ENCODE data around the gene PANX3. TPM values are rescaled to one million over a fixed set of nuclear protein-coding genes. Genes with fewer than 3 reads are reported as not detected.

PANX3 gene
- total RNA-seq, 1 experiment from 2014 or later, result not detected

DNA sequence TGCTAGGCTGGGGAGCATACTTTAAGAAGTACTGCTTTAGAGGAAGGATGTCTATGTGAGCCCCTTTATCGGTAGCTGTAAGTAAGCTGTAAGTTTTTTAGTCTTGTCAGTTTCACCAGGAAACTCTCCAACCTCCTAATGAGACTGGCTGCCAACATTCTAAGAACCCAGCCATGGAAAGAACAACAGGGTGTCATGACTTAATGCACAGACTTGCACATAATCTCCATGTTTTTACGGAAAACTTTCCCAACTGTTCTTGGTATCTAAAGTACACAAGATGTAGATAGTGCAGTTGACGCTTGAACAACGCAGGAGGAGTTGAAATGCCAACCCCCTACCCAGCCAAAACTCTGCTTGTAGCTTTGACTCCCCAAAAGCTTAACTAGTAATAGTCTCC is 32.5 kb upstream of the PANX3 start:
- peaks cover 76% of the 10 kb centered on the region for H3K27me3 Mint-ChIP-seq (ENCODE audit: insufficient read depth, unreplicated experiment)
- H3K4me3 Mint-ChIP-seq (ENCODE audit: unreplicated experiment), result no peak overlapping the region
- DNase-seq (ENCODE audit: unreplicated experiment), result no peak
- H3K36me3 Mint-ChIP-seq (ENCODE audit: insufficient read depth, unreplicated experiment), result no peaks in the 10 kb centered on the region
- no peaks in the 10 kb centered on the region for H3K4me1 Mint-ChIP-seq (ENCODE audit: insufficient read depth, unreplicated experiment)
- POLR2A ChIA-PET, result no interaction called here
- CTCF ChIA-PET, result interaction anchor here (1.5 kb wide), 1 partner anchor 163 kb away, joined by 6 read pairs; no protein-coding TSS in a partner anchor
- no TSS peak for BruUV-seq (replicated peaks)
- intact Hi-C loops (cut with micrococcal nuclease), result no loop called here
- H3K9me3 Mint-ChIP-seq (ENCODE audit: unreplicated experiment), result no peaks in the 10 kb centered on the region
- no peak overlapping the region for H3K27ac Mint-ChIP-seq (ENCODE audit: low read depth, unreplicated experiment)
- TF ChIP-seq, protein P1, sequence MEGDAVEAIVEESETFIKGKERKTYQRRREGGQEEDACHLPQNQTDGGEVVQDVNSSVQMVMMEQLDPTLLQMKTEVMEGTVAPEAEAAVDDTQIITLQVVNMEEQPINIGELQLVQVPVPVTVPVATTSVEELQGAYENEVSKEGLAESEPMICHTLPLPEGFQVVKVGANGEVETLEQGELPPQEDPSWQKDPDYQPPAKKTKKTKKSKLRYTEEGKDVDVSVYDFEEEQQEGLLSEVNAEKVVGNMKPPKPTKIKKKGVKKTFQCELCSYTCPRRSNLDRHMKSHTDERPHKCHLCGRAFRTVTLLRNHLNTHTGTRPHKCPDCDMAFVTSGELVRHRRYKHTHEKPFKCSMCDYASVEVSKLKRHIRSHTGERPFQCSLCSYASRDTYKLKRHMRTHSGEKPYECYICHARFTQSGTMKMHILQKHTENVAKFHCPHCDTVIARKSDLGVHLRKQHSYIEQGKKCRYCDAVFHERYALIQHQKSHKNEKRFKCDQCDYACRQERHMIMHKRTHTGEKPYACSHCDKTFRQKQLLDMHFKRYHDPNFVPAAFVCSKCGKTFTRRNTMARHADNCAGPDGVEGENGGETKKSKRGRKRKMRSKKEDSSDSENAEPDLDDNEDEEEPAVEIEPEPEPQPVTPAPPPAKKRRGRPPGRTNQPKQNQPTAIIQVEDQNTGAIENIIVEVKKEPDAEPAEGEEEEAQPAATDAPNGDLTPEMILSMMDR (IDR thresholded peaks at IDR 0.05; ENCODE audit: unreplicated experiment), result no peak

DNA sequence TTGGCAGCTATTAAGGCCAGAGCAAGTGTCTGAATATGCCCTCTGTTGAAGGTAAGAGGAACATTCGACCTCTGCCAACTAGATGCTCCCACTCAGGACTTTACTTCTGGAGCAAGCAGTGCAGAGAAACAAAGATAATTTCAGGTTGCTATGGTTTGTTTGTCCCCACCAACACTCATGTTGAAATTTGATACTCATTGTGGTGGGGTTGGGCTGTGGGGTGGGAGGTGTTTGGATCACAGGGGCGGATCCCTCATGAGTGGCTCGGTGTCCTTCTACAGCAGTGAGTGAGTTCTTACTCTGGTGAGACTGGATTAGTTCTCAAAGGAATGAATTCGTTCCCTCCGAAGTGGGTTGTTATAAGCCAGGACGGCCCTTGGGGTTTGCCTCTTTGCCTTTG is 29.4 kb upstream of the PANX3 start:
- no peak overlapping the region for H3K27ac Mint-ChIP-seq (ENCODE audit: low read depth, unreplicated experiment)
- CTCF ChIA-PET, result interaction anchor here (6.2 kb wide), 1 partner anchor 167 kb away, joined by 87 read pairs; no protein-coding TSS in a partner anchor

DNA sequence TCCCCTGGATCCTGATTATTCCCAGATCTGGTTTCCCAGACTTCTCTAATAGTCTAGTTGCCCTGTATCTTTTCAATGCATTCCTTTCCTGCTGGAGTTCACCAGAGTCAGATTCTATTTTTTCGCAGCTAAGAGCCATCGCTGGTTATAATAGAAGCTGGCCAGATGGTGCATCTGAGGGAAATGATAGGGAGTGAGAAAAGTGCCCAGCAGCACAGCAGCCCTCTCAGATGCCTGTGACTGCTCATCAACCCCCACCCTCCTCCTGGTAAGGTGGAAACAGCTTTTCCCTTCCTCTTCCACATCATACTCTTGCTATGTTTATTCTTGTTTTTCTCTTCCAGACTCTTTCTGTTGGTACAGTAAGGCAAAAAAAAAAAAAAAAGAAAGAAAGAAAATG is 28.7 kb upstream of the PANX3 start:
- Mint-ChIP-seq H3K9me3 (ENCODE audit: unreplicated experiment) (no peaks in the 10 kb centered on the region), H3K4me3 (ENCODE audit: unreplicated experiment) (no peak overlapping the region), H3K4me1 (ENCODE audit: insufficient read depth, unreplicated experiment) (no peaks in the 10 kb centered on the region), H3K27ac (ENCODE audit: low read depth, unreplicated experiment) (no peak overlapping the region), H3K36me3 (ENCODE audit: insufficient read depth, unreplicated experiment) (no peaks in the 10 kb centered on the region), H3K27me3 (ENCODE audit: insufficient read depth, unreplicated experiment) (peaks cover 73% of the 10 kb centered on the region)
- BruUV-seq (replicated peaks), result no TSS peak
- ChIA-PET POLR2A (no interaction called here), CTCF (interaction anchor here (0.6 to 6.2 kb wide), 4 partner anchors 168 to 1550 kb away, joined by 3 to 87 read pairs (median 4); no protein-coding TSS in a partner anchor)
- TF ChIP-seq, protein P1 (IDR thresholded peaks at IDR 0.05; ENCODE audit: unreplicated experiment), result no peak
- intact Hi-C loops (cut with micrococcal nuclease), result loop anchor here (10.0 kb wide), 1 partner anchor 518 kb away; no protein-coding TSS in a partner anchor
- no peak for DNase-seq (ENCODE audit: unreplicated experiment)

More for the DNA sequence above, 29.4 kb upstream of the PANX3 start:
- BruUV-seq (replicated peaks), result no TSS peak
- POLR2A ChIA-PET, result no interaction called here
- H3K4me1 Mint-ChIP-seq (ENCODE audit: insufficient read depth, unreplicated experiment), result no peaks in the 10 kb centered on the region
- intact Hi-C loops (cut with micrococcal nuclease), result loop anchor here (10.0 kb wide), 1 partner anchor 517 kb away; no protein-coding TSS in a partner anchor
- H3K9me3 Mint-ChIP-seq (ENCODE audit: unreplicated experiment), result no peaks in the 10 kb centered on the region
- H3K36me3 Mint-ChIP-seq (ENCODE audit: insufficient read depth, unreplicated experiment), result no peaks in the 10 kb centered on the region
- no peak overlapping the region for H3K4me3 Mint-ChIP-seq (ENCODE audit: unreplicated experiment)
- TF ChIP-seq, protein P1 (IDR thresholded peaks at IDR 0.05; ENCODE audit: unreplicated experiment), result no peak
- H3K27me3 Mint-ChIP-seq (ENCODE audit: insufficient read depth, unreplicated experiment), result peaks cover 73% of the 10 kb centered on the region
- no peak for DNase-seq (ENCODE audit: unreplicated experiment)

DNA sequence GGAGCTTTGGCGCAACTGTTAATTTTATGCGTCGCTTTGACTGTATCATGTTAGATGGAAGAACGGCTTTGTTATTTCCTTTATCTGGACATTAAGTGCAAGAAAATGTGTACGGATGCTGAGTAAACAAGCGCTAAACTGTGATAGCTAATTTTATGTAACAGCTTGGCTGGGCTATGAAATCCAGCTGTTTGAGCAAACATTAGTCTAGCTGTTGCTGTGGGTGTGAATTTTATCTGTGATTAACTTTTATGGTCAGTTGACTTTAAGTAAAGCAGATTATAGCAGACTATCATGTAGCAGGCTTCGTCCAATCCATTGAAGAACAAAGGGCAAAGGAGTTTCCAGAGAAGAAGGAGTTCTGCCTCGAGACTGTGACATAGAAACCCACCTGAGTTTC is 27.4 kb upstream of the PANX3 start:
- peaks cover 70% of the 10 kb centered on the region for H3K27me3 Mint-ChIP-seq (ENCODE audit: insufficient read depth, unreplicated experiment)
- DNase-seq (ENCODE audit: unreplicated experiment), result no peak
- intact Hi-C loops (cut with micrococcal nuclease), result loop anchor here (10.0 kb wide), 1 partner anchor 519 kb away; no protein-coding TSS in a partner anchor
- H3K9me3 Mint-ChIP-seq (ENCODE audit: unreplicated experiment), result no peaks in the 10 kb centered on the region
- H3K4me1 Mint-ChIP-seq (ENCODE audit: insufficient read depth, unreplicated experiment), result no peaks in the 10 kb centered on the region
- no peak overlapping the region for H3K4me3 Mint-ChIP-seq (ENCODE audit: unreplicated experiment)
- no peak overlapping the region for H3K27ac Mint-ChIP-seq (ENCODE audit: low read depth, unreplicated experiment)
- ChIA-PET POLR2A (no interaction called here), CTCF (interaction anchor here (0.5 to 6.2 kb wide), 6 partner anchors 11 to 182 kb away, joined by 3 to 87 read pairs (median 4); no protein-coding TSS in a partner anchor)
- BruUV-seq (replicated peaks), result no TSS peak
- no peaks in the 10 kb centered on the region for H3K36me3 Mint-ChIP-seq (ENCODE audit: insufficient read depth, unreplicated experiment)
- TF ChIP-seq, protein P1 (IDR thresholded peaks at IDR 0.05; ENCODE audit: unreplicated experiment), result no peak
